HepG2 (cell line): ENCODE data around the gene GIN1. TPM values are rescaled to one million over a fixed set of nuclear protein-coding genes. Genes with fewer than 3 reads are reported as not detected.

ENCODE experiments used
- ATAC-seq: fragments of 200-7000 bp; cut with Tn5 transposase; 3 replicates; pipeline ENCODE4 v1.9.1; 2020; ENCODE audit warnings: mild to moderate bottlenecking, moderate library complexity
- BruUV-seq: library from RNA; stranded (reverse); fragments of 400-500 nt; replicated peaks from 2 replicates; lab custom pipeline; 2021; lab: Mats Ljungman, UMichigan
- CTCF ChIA-PET: fragments of 300-600 bp; formaldehyde crosslinking; extraction: SDS; loops from one replicate; lab custom pipeline; 2021; ENCODE audit warnings: low total read pairs, inconsistent platforms, low intra/inter-chr PET ratio; lab: Yijun Ruan, JAX
- POLR2A ChIA-PET: fragments of 350-600 bp; sonication (Branson Sonifier 250); formaldehyde crosslinking; loops from one replicate; lab custom pipeline; 2020; ENCODE audit warnings: antibody characterized with exemption, inconsistent platforms; lab: Yijun Ruan, JAX
- DNase-seq: peaks from one replicate; pipeline ENCODE4 v3.0.0-alpha.2; 2015; ENCODE audit warnings: low spot score
- FAIRE-seq: peaks from 3 replicates; lab custom pipeline; 2011; peaks lifted over from hg19 to GRCh38; lab: Jason Lieb, UNC
- H2AFZ ChIP-seq: one replicate; pipeline ENCODE4 v1.6.1; 2011; ENCODE audit warnings: low read length, inconsistent platforms
- H3K27ac ChIP-seq: fragments of 300-600 bp; 3 replicates; pipeline ENCODE4 v1.8.0; 2011; ENCODE audit warnings: mixed run types, mild to moderate bottlenecking, mixed read lengths, low read length, inconsistent platforms; ENCODE audit not compliant: insufficient read depth; ENCODE audit errors: extremely low read length
- H3K27me3 ChIP-seq, 2 experiments: fragments of 200-600 bp in 1 of 2; 2 replicates in 1 of 2; 3 replicates in 1 of 2; pipeline versions ENCODE4 v1.6.0 to v1.8.0; 2011; ENCODE audit warnings: low read length in 2 of 2, mild to moderate bottlenecking in 2 of 2, moderate library complexity in 2 of 2, inconsistent platforms in 1 of 2; ENCODE audit not compliant: insufficient read depth in 2 of 2, control insufficient read depth in 1 of 2
- H3K36me3 ChIP-seq, 2 experiments: fragments of 200-600 bp in 1 of 2; replicated peaks in 1 of 2; 2 replicates in 1 of 2; 3 replicates in 1 of 2; pipeline versions ENCODE4 v1.5.1 to v1.8.0; 2011; ENCODE audit warnings: low read length in 2 of 2, inconsistent platforms in 1 of 2; ENCODE audit not compliant: insufficient read depth in 2 of 2, control insufficient read depth in 1 of 2
- H3K4me1 ChIP-seq: 2 replicates; pipeline ENCODE4 v1.5.1; 2012; ENCODE audit warnings: low read length, inconsistent platforms; ENCODE audit not compliant: insufficient read depth
- H3K4me2 ChIP-seq: 2 replicates; pipeline ENCODE4 v1.6.0; 2011; ENCODE audit warnings: low read depth, low read length, inconsistent platforms
- H3K4me3 ChIP-seq, 3 experiments: fragments of 200-600 bp in 1 of 3; sonication (generic), shearing (Covaris generic) in 1 of 3; replicated peaks in 1 of 3; 2 replicates each; pipeline ENCODE4 v1.5.1; 2011 to 2016; ENCODE audit warnings: low read length in 3 of 3, inconsistent platforms in 2 of 3, low read depth in 2 of 3, mild to moderate bottlenecking in 2 of 3, control low read depth in 1 of 3, mixed read lengths in 1 of 3; ENCODE audit not compliant: insufficient read depth in 1 of 3
- H3K79me2 ChIP-seq: one replicate; pipeline ENCODE4 v1.6.1; 2011; ENCODE audit warnings: low read length, inconsistent platforms; ENCODE audit not compliant: insufficient read depth
- H3K9ac ChIP-seq: 2 replicates; pipeline ENCODE4 v1.6.0; 2011; ENCODE audit warnings: mild to moderate bottlenecking, low read depth, low read length, inconsistent platforms; ENCODE audit not compliant: insufficient read depth
- H3K9me3 ChIP-seq: 2 replicates; pipeline ENCODE4 v1.5.1; 2012; ENCODE audit warnings: mild to moderate bottlenecking, low read length
- H4K20me1 ChIP-seq: 2 replicates; pipeline ENCODE4 v1.6.0; 2011; ENCODE audit warnings: inconsistent platforms, mild to moderate bottlenecking, low read length, moderate library complexity; ENCODE audit not compliant: insufficient read depth
- ATF2 ChIP-seq: sonication (generic); formaldehyde crosslinking; IDR thresholded peaks from 2 replicates; pipeline ENCODE4 v1.4.0; 2020; ENCODE audit warnings: missing genetic modification reagents
- CREM ChIP-seq, 2 experiments: sonication (generic) in 1 of 2; formaldehyde crosslinking in 1 of 2; IDR thresholded peaks; 2 replicates each; pipeline versions ENCODE4 v1.4.0 to v1.6.1; 2016 to 2020; ENCODE audit warnings: antibody characterized with exemption in 1 of 2, mild to moderate bottlenecking in 1 of 2, missing genetic modification reagents in 1 of 2
- IKZF4 ChIP-seq: sonication (generic); formaldehyde crosslinking; IDR thresholded peaks from 2 replicates; pipeline ENCODE4 v1.5.1; 2020; ENCODE audit warnings: borderline replicate concordance, mild to moderate bottlenecking, low read depth, missing genetic modification reagents; ENCODE audit errors: not compliant biosample characterization
- POLR2G ChIP-seq: fragments of 200-400 bp; formaldehyde crosslinking; IDR thresholded peaks from 2 replicates; pipeline ENCODE4 v1.6.1; 2018; ENCODE audit warnings: mild to moderate bottlenecking, low read depth, low read length, moderate library complexity
- SAFB2 ChIP-seq: sonication (generic); formaldehyde crosslinking; IDR thresholded peaks from 2 replicates; pipeline ENCODE4 v1.5.1; 2020; ENCODE audit warnings: missing genetic modification reagents, low read depth, mild to moderate bottlenecking, borderline replicate concordance
- SALL1 ChIP-seq: sonication (generic); formaldehyde crosslinking; IDR thresholded peaks from 2 replicates; pipeline ENCODE4 v1.8.0; 2022; ENCODE audit warnings: mild to moderate bottlenecking, missing genetic modification reagents
- SMAD1 ChIP-seq: sonication (generic); formaldehyde crosslinking; IDR thresholded peaks from 2 replicates; pipeline ENCODE4 v1.4.0; 2020; ENCODE audit warnings: missing genetic modification reagents, low read depth, mild to moderate bottlenecking, borderline replicate concordance
- TSC22D2 ChIP-seq: sonication (generic); formaldehyde crosslinking; IDR thresholded peaks from 2 replicates; pipeline ENCODE4 v1.5.1; 2020; ENCODE audit warnings: missing genetic modification reagents, mild to moderate bottlenecking, borderline replicate concordance
- ZBED4 ChIP-seq: sonication (generic); formaldehyde crosslinking; IDR thresholded peaks from 2 replicates; pipeline ENCODE4 v1.4.0; 2020; ENCODE audit warnings: missing genetic modification reagents, borderline replicate concordance
- ZNF124 ChIP-seq: sonication (generic); formaldehyde crosslinking; IDR thresholded peaks from 2 replicates; pipeline ENCODE4 v1.4.0; 2020; ENCODE audit warnings: missing genetic modification reagents
- ZNF431 ChIP-seq: sonication (generic); formaldehyde crosslinking; IDR thresholded peaks from 2 replicates; pipeline ENCODE4 v1.9.0; 2022; ENCODE audit warnings: missing genetic modification reagents, low read depth, mild to moderate bottlenecking, borderline replicate concordance
- ZNF44 ChIP-seq: sonication (generic); formaldehyde crosslinking; IDR thresholded peaks from 2 replicates; pipeline ENCODE4 v1.5.1; 2020; ENCODE audit warnings: mild to moderate bottlenecking, missing genetic modification reagents
- ZNF496 ChIP-seq: sonication (generic); formaldehyde crosslinking; IDR thresholded peaks from 2 replicates; pipeline ENCODE4 v1.8.1; 2023; ENCODE audit warnings: mild to moderate bottlenecking, moderate library complexity, missing genetic modification reagents; ENCODE audit not compliant: insufficient replicate concordance
- ZNF772 ChIP-seq: sonication (generic); formaldehyde crosslinking; IDR thresholded peaks from 2 replicates; pipeline ENCODE4 v1.5.0; 2020; ENCODE audit warnings: mild to moderate bottlenecking, missing genetic modification reagents
- WGBS: methylation state at CpG from one replicate; pipeline ENCODE4 v1.1.6; 2017; ENCODE audit warnings: low lambda C conversion rate; 5-methylcytosine and 5-hydroxymethylcytosine counted together
- in situ Hi-C: cut with HindIII; loops from 2 replicates; pipeline ENCODE4 v1.10.0; 2017; ENCODE audit warnings: low pct_unique_long_range_greater_than_20kb; ENCODE audit not compliant: extremely low pct_ligation_motif_present
- intact Hi-C: fragments of 100-400 bp; cut with micrococcal nuclease; formaldehyde crosslinking; loops from one replicate; pipeline ENCODE4 v1.10.0; 2022; ENCODE audit not compliant: unreplicated experiment
- polyA plus RNA-seq, 8 experiments: library from polyadenylated mRNA; depleted of rRNA in 3 of 8; stranded (reverse) in 7 of 8; unstranded in 1 of 8; fragments of >200 nt; fragmentation: Illumina TruSeq in 4 of 8; extraction: Trizol in 4 of 8; gene quantifications; 2 replicates each; pipeline versions ENCODE4 v1.2.1 to v1.2.3, GENCODE V29; 2011 to 2016; ENCODE audit warnings: low read depth in 4 of 8, missing spikeins in 1 of 8, mixed read lengths in 1 of 8; ENCODE audit not compliant: insufficient read depth in 1 of 8
- total RNA-seq, 5 experiments: library from RNA; depleted of rRNA; stranded (reverse); fragments of >200 nt; fragmentation: Illumina TruSeq; extraction: Trizol; gene quantifications; 2 replicates each; pipeline ENCODE4 v1.2.3, GENCODE V29; 2016; ENCODE audit warnings: low read depth in 1 of 5
- TF ChIP-seq, protein P1 (sequence below): sonication (generic); formaldehyde crosslinking; IDR thresholded peaks from 2 replicates; pipeline ENCODE4 v1.4.0; 2020; ENCODE audit warnings: missing genetic modification reagents
- TF ChIP-seq, protein P2 (sequence below): sonication (generic); formaldehyde crosslinking; IDR thresholded peaks from 2 replicates; pipeline ENCODE4 v1.4.0; 2020; ENCODE audit warnings: mild to moderate bottlenecking, low read depth, missing genetic modification reagents

Gene GIN1
- total and polyA plus RNA-seq, 2 of the 13 experiments (the other 11 are each of a cell fraction or from before 2014, with no cell fraction given), result 1.7 to 7.7 TPM

GRCh38 chr5:103086547-103086946 is 33.4 kb downstream of the GIN1 start:
- DNase-seq (no peak), FAIRE-seq (no peak), ATAC-seq (no peak)
- BruUV-seq, result no TSS peak
- no peaks in the 10 kb centered on the region for H3K27me3 ChIP-seq
- no peaks in the 10 kb centered on the region; a peak in 1 of 5 replicates for H3K36me3 ChIP-seq
- H4K20me1 ChIP-seq, result no peaks in the 10 kb centered on the region
- no peak overlapping the region for H3K4me3 ChIP-seq
- H2AFZ ChIP-seq, result no peak overlapping the region
- CTCF ChIA-PET, result no interaction called here
- no peak overlapping the region for H3K4me2 ChIP-seq
- POLR2A ChIA-PET, result no interaction called here
- intact Hi-C loops, result no loop called here
- H3K27ac ChIP-seq, result no peak overlapping the region
- in situ Hi-C loops, result no loop called here
- no peak overlapping the region for H3K9ac ChIP-seq
- no peaks in the 10 kb centered on the region for H3K4me1 ChIP-seq
- peaks cover 13% of the 10 kb centered on the region; the same call in 1 of the 2 replicates for H3K9me3 ChIP-seq
- no peaks in the 10 kb centered on the region for H3K79me2 ChIP-seq
- 92% methylated on average over 1 of the region's 1 CpG for WGBS
- no peak for TF ChIP-seq SAFB2
- TF ChIP-seq TSC22D2 (CRISPR knock-in tag), result no peak
- TF ChIP-seq, protein P1, sequence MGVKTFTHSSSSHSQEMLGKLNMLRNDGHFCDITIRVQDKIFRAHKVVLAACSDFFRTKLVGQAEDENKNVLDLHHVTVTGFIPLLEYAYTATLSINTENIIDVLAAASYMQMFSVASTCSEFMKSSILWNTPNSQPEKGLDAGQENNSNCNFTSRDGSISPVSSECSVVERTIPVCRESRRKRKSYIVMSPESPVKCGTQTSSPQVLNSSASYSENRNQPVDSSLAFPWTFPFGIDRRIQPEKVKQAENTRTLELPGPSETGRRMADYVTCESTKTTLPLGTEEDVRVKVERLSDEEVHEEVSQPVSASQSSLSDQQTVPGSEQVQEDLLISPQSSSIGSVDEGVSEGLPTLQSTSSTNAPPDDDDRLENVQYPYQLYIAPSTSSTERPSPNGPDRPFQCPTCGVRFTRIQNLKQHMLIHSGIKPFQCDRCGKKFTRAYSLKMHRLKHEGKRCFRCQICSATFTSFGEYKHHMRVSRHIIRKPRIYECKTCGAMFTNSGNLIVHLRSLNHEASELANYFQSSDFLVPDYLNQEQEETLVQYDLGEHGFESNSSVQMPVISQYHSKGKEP (CRISPR knock-in tag), result no peak
- no peak for TF ChIP-seq IKZF4 (CRISPR knock-in tag)
- no peak for TF ChIP-seq ATF2 (CRISPR knock-in tag)
- no peak for TF ChIP-seq SMAD1 (CRISPR knock-in tag)
- TF ChIP-seq ZBED4 (CRISPR knock-in tag), result no peak
- no peak for TF ChIP-seq SALL1 (CRISPR knock-in tag)
- no peak for TF ChIP-seq ZNF431 (CRISPR knock-in tag)
- TF ChIP-seq POLR2G, result no peak
- TF ChIP-seq ZNF772 (CRISPR knock-in tag), result no peak
- TF ChIP-seq ZNF496 (CRISPR knock-in tag), result no peak
- TF ChIP-seq CREM (IDR thresholded peaks at IDR 0.05), result no peak
- no peak for TF ChIP-seq CREM (CRISPR knock-in tag; IDR thresholded peaks at IDR 0.05)
- TF ChIP-seq ZNF124 (CRISPR knock-in tag), result no peak
- TF ChIP-seq, protein P2, sequence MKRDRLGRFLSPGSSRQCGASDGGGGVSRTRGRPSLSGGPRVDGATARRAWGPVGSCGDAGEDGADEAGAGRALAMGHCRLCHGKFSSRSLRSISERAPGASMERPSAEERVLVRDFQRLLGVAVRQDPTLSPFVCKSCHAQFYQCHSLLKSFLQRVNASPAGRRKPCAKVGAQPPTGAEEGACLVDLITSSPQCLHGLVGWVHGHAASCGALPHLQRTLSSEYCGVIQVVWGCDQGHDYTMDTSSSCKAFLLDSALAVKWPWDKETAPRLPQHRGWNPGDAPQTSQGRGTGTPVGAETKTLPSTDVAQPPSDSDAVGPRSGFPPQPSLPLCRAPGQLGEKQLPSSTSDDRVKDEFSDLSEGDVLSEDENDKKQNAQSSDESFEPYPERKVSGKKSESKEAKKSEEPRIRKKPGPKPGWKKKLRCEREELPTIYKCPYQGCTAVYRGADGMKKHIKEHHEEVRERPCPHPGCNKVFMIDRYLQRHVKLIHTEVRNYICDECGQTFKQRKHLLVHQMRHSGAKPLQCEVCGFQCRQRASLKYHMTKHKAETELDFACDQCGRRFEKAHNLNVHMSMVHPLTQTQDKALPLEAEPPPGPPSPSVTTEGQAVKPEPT, result no peak
- TF ChIP-seq ZNF44 (CRISPR knock-in tag), result no peak
